PC-3 (cell line): ENCODE measurements around the gene PLA2G4B. TPM values are rescaled to one million over a fixed set of nuclear protein-coding genes. Genes with fewer than 3 reads are reported as not detected.

Experiments used
- ATAC-seq: fragments of 200-7000 bp; cut with Tn5 transposase; 2 replicates; pipeline ENCODE4 v1.9.1; 2020; ENCODE audit warnings: mild to moderate bottlenecking, moderate library complexity
- BruUV-seq: library from RNA; stranded (reverse); fragments of 400-500 nt; replicated peaks from 2 replicates; lab custom pipeline; 2021; lab: Mats Ljungman, UMichigan
- CTCF ChIA-PET: fragments of 300-600 bp; sonication (Branson Sonifier 250); formaldehyde crosslinking; loops from one replicate; lab custom pipeline; 2022; ENCODE audit warnings: antibody characterized with exemption; lab: Charles Lee
- POLR2A ChIA-PET: fragments of 300-600 bp; sonication (Branson Sonifier 250); formaldehyde crosslinking; loops from one replicate; lab custom pipeline; 2022; ENCODE audit warnings: antibody characterized with exemption; ENCODE audit not compliant: unreplicated experiment; lab: Charles Lee
- DNase-seq: peaks from one replicate; pipeline ENCODE4 v3.0.0-alpha.2; 2015
- H2AFZ ChIP-seq: fragments of 300-600 bp; sonication (generic); 2 replicates; pipeline ENCODE4 v1.6.0; 2016; ENCODE audit warnings: antibody characterized with exemption, low read length
- H3F3A ChIP-seq: fragments of 300-600 bp; sonication (generic); one replicate; pipeline ENCODE4 v1.6.0; 2017; ENCODE audit warnings: antibody characterized with exemption, low read length, control low read depth, mild to moderate bottlenecking; ENCODE audit not compliant: unreplicated experiment
- H3K27ac ChIP-seq: fragments of 300-600 bp; sonication (generic); 2 replicates; pipeline ENCODE4 v1.5.1; 2016; ENCODE audit warnings: mild to moderate bottlenecking, low read length
- H3K27me3 ChIP-seq: fragments of 300-600 bp; sonication (generic); 2 replicates; pipeline ENCODE4 v1.6.1; 2016; ENCODE audit warnings: low read length, mixed read lengths
- H3K36me3 ChIP-seq: fragments of 300-600 bp; sonication (generic); 2 replicates; pipeline ENCODE4 v1.6.1; 2016; ENCODE audit warnings: low read depth, mixed run types, low read length, mixed read lengths
- H3K4me1 ChIP-seq: fragments of 300-600 bp; sonication (generic); 2 replicates; pipeline ENCODE4 v1.5.1; 2016; ENCODE audit warnings: low read length; ENCODE audit not compliant: insufficient read depth
- H3K4me2 ChIP-seq: fragments of 300-600 bp; sonication (generic); 2 replicates; pipeline ENCODE4 v1.6.0; 2016; ENCODE audit warnings: low read length
- H3K4me3 ChIP-seq: fragments of 300-600 bp; sonication (generic); 2 replicates; pipeline ENCODE4 v1.5.1; 2016; ENCODE audit warnings: mild to moderate bottlenecking, low read length, mixed read lengths
- H3K79me2 ChIP-seq: fragments of 300-600 bp; sonication (generic); 2 replicates; pipeline ENCODE4 v1.6.1; 2017; ENCODE audit warnings: low read length, mixed read lengths
- H3K9ac ChIP-seq: fragments of 300-600 bp; sonication (generic); 2 replicates; pipeline ENCODE4 v1.6.0; 2016; ENCODE audit warnings: mild to moderate bottlenecking, low read length
- H3K9me2 ChIP-seq: fragments of 300-600 bp; sonication (generic); replicated peaks from 2 replicates; pipeline ENCODE4 v1.6.1; 2016; ENCODE audit warnings: mixed run types, low read length, mixed read lengths
- H3K9me3 ChIP-seq: fragments of 300-600 bp; sonication (generic); 2 replicates; pipeline ENCODE4 v1.6.1; 2016; ENCODE audit warnings: low read length, mixed read lengths
- H4K20me1 ChIP-seq: fragments of 300-600 bp; sonication (generic); 2 replicates; pipeline ENCODE4 v1.6.1; 2016; ENCODE audit warnings: low read length, mixed read lengths
- EZH2 ChIP-seq: fragments of 300-600 bp; sonication (generic); IDR thresholded peaks from one replicate; pipeline ENCODE4 v1.6.1; 2017; ENCODE audit warnings: antibody characterized with exemption, mild to moderate bottlenecking, low read length; ENCODE audit not compliant: unreplicated experiment
- EZH2phosphoT487 ChIP-seq: fragments of 300-600 bp; sonication (generic); IDR thresholded peaks from 2 replicates; pipeline ENCODE4 v1.6.1; 2018; ENCODE audit warnings: mild to moderate bottlenecking, antibody characterized with exemption, low read length, borderline replicate concordance
- intact Hi-C: fragments of 100-400 bp; cut with micrococcal nuclease; formaldehyde crosslinking; loops from 2 replicates; pipeline ENCODE4 v1.9.0; 2023
- total RNA-seq: library from RNA; depleted of rRNA; stranded (reverse); fragments of >200 nt; gene quantifications from 2 replicates; pipeline ENCODE4 v1.2.3, GENCODE V29; 2014
- TF ChIP-seq, protein P1 (sequence below): fragments of 300-600 bp; sonication (generic); conservative IDR thresholded peaks from 2 replicates; pipeline ENCODE4 v1.5.1; 2017; ENCODE audit warnings: antibody characterized with exemption, low read depth, mild to moderate bottlenecking, low read length

The PLA2G4B gene
- total RNA-seq, 1 experiment from 2014 or later: 12.2 TPM

DNA sequence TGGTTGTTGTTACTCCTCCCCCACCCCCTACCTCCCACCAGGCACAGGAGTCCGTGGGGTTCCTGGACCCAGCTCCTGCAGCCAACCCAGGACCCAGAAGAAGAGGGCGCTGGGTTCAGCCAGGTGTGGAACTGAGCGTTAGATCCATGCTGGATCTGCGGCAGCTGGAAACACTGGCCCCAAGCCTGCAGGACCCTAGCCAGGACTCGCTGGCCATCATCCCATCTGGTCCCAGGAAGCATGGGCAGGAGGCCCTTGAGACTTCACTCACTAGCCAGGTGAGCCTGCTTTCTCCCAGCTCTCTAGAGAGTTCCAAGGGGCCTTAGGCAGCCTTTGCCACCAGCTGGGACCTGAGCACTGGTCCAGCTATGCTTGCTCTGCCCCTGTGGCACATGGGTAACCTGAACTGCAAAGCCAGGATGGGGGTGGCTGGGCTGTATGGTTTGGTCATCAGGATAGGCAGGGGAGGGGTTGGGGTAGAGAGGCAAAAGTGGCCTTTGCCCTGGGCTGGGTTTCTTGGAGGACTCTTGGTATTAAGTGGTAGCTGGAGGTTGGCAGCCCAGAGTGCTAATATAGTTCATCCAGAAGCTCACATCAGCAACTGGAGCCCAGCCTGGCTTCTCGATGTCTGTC is 17.7 kb upstream of the PLA2G4B start:
- no peak overlapping the region for H3K27ac ChIP-seq
- ATAC-seq (no peak), DNase-seq (no peak)
- H3K4me1 ChIP-seq: no peaks in the 10 kb centered on the region
- no peaks in the 10 kb centered on the region for H3K9me3 ChIP-seq
- ChIA-PET POLR2A (no interaction called here), CTCF (interaction anchor here (0.5 kb wide), 1 partner anchor 10 kb away, joined by 6 read pairs; no protein-coding TSS in a partner anchor)
- H3K4me2 ChIP-seq: no peak overlapping the region
- no peak overlapping the region for H3K9ac ChIP-seq
- no peaks in the 10 kb centered on the region for H4K20me1 ChIP-seq
- intact Hi-C loops: loop anchor here (10.0 kb wide), 1 partner anchor 154 kb away; the partner anchor contains the start of gene EHD4
- no peak overlapping the region for H2AFZ ChIP-seq
- no peaks in the 10 kb centered on the region for H3K9me2 ChIP-seq
- no peak overlapping the region for H3K4me3 ChIP-seq
- H3F3A ChIP-seq: no peaks in the 10 kb centered on the region
- no TSS peak for BruUV-seq
- H3K27me3 ChIP-seq: no peaks in the 10 kb centered on the region
- TF ChIP-seq EZH2phosphoT487: no peak
- TF ChIP-seq EZH2: no peak
- TF ChIP-seq, protein P1, sequence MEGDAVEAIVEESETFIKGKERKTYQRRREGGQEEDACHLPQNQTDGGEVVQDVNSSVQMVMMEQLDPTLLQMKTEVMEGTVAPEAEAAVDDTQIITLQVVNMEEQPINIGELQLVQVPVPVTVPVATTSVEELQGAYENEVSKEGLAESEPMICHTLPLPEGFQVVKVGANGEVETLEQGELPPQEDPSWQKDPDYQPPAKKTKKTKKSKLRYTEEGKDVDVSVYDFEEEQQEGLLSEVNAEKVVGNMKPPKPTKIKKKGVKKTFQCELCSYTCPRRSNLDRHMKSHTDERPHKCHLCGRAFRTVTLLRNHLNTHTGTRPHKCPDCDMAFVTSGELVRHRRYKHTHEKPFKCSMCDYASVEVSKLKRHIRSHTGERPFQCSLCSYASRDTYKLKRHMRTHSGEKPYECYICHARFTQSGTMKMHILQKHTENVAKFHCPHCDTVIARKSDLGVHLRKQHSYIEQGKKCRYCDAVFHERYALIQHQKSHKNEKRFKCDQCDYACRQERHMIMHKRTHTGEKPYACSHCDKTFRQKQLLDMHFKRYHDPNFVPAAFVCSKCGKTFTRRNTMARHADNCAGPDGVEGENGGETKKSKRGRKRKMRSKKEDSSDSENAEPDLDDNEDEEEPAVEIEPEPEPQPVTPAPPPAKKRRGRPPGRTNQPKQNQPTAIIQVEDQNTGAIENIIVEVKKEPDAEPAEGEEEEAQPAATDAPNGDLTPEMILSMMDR: no peak
- no peaks in the 10 kb centered on the region for H3K79me2 ChIP-seq
- peaks cover 25% of the 10 kb centered on the region for H3K36me3 ChIP-seq

DNA sequence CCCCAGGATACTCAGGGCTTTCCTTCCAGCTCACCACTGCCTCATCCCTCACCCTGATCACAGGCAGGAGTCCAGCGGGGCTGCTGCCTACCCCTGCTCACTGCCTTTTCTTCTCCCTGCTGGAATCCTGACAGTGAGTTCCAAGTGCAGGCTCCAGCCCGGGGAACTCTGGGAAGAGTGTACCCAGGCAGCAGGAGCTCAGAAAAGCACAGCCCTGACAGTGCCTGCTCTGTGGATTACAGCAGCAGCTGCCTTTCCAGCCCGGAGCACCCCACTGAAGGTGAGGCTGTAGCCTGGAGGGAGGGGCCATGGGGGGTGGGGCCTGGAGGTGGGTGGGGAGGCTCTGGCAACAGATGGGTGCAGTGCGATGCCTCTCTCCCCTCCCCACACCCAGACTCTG is 16.8 kb upstream of the PLA2G4B start:
- no peaks in the 10 kb centered on the region for H3F3A ChIP-seq
- no peaks in the 10 kb centered on the region for H4K20me1 ChIP-seq
- intact Hi-C loops: loop anchor here (10.0 kb wide), 1 partner anchor 153 kb away; the partner anchor contains the start of gene EHD4
- ChIA-PET POLR2A (no interaction called here), CTCF (no interaction called here)
- H3K4me2 ChIP-seq: no peak overlapping the region
- DNase-seq (no peak), ATAC-seq (no peak)
- no TSS peak for BruUV-seq
- H3K9me3 ChIP-seq: no peaks in the 10 kb centered on the region
- H3K27me3 ChIP-seq: no peaks in the 10 kb centered on the region
- no peak overlapping the region for H3K4me3 ChIP-seq
- no peak overlapping the region for H3K9ac ChIP-seq
- no peaks in the 10 kb centered on the region for H3K9me2 ChIP-seq
- H3K4me1 ChIP-seq: no peaks in the 10 kb centered on the region
- no peak for TF ChIP-seq EZH2phosphoT487
- TF ChIP-seq, protein P1: no peak
- no peak for TF ChIP-seq EZH2
- no peak overlapping the region for H3K27ac ChIP-seq
- H3K79me2 ChIP-seq: no peaks in the 10 kb centered on the region
- H3K36me3 ChIP-seq: peaks cover 23% of the 10 kb centered on the region
- H2AFZ ChIP-seq: no peak overlapping the region

DNA sequence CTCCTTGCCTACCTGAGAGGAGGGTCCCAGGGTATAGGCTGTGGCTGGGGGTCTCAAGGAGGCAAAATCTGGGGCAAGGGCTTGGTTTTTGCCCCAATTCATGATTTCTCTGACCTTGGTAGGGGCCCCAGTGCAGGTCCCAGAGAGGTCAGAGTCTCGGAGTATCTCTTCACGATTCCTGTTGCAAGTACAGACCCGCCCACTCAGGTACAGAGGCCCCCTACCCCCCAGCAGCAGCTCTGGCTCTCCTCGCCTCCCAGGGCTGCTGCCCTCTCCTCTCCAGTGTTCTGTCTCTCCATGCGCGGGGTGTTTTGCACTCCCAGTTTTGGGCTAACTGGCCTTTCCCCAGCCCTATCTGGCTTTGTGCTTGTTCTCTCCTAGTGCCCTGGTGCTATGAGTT is 16.2 kb upstream of the PLA2G4B start:
- no peak for ATAC-seq
- Histone ChIP-seq H3K9me2 (no peaks in the 10 kb centered on the region), H3K4me3 (no peak overlapping the region), H3K9me3 (no peaks in the 10 kb centered on the region), H3K36me3 (peaks cover 21% of the 10 kb centered on the region), H3K9ac (no peak overlapping the region), H3K4me1 (peaks cover 3% of the 10 kb centered on the region; the same call in 1 of the 2 replicates), H3F3A (no peaks in the 10 kb centered on the region), H3K27ac (no peak overlapping the region), H3K79me2 (no peaks in the 10 kb centered on the region), H3K4me2 (no peak overlapping the region), H2AFZ (no peak overlapping the region), H3K27me3 (no peaks in the 10 kb centered on the region), H4K20me1 (no peaks in the 10 kb centered on the region)
- ChIA-PET CTCF (no interaction called here), POLR2A (interaction anchor here (0.5 kb wide), 1 partner anchor 661 kb away, joined by 4 read pairs; no protein-coding TSS in a partner anchor)
- DNase-seq: no peak
- TF ChIP-seq, protein P1: no peak
- TF ChIP-seq EZH2phosphoT487 (no peak), EZH2 (no peak)
- no TSS peak for BruUV-seq
- intact Hi-C loops: loop anchor here (10.0 kb wide), 1 partner anchor 152 kb away; the partner anchor contains the start of gene EHD4
